ENCODE measurements around the gene UCK1.

UCK1 gene

GRCh38 chr9:131530920-131531832 is at the start of gene UCK1:
Gene UCK1, minus strand, starts transcription at chr9:131531263. Its CDS starts 89 bp downstream, at chr9:131531174.
- peak; percentile 58 for DNase-seq

- DNase-seq = no peak
Observed at GRCh38 chr9:131580358-131580757, 49.3 kb upstream of the UCK1 start.

GRCh38 chr9:131579789-131580211 is 48.7 kb upstream of the UCK1 start:
- no peak for DNase-seq

- DNase-seq = peak; percentile 43
Observed at GRCh38 chr9:131578731-131579504, 47.9 kb upstream of the UCK1 start.

- DNase-seq = no peak
Observed at GRCh38 chr9:131578021-131578420, 47.0 kb upstream of the UCK1 start.

- DNase-seq = no peak
Observed at GRCh38 chr9:131577005-131578000, 46.2 kb upstream of the UCK1 start.

- no peak for DNase-seq
Observed at GRCh38 chr9:131575946-131576853, 45.1 kb upstream of the UCK1 start.

GRCh38 chr9:131574730-131575640 is 43.9 kb upstream of the UCK1 start:
- DNase-seq = no peak

GRCh38 chr9:131567910-131568309 is 36.8 kb upstream of the UCK1 start:
- no peak for DNase-seq

- DNase-seq = no peak
Observed at GRCh38 chr9:131566158-131566557, 35.1 kb upstream of the UCK1 start.

- DNase-seq = no peak
Observed at GRCh38 chr9:131565369-131565768, 34.3 kb upstream of the UCK1 start.

- no peak for DNase-seq
Observed at GRCh38 chr9:131562032-131562959, 31.2 kb upstream of the UCK1 start.

GRCh38 chr9:131559421-131560000 is 28.4 kb upstream of the UCK1 start:
- no peak for DNase-seq

- DNase-seq = no peak
Observed at GRCh38 chr9:131557855-131558548, 26.9 kb upstream of the UCK1 start.

- DNase-seq = no peak
Observed at GRCh38 chr9:131555841-131556673, 25.0 kb upstream of the UCK1 start.

- DNase-seq = no peak
Observed at GRCh38 chr9:131554843-131555351, 23.8 kb upstream of the UCK1 start.

Data from CD4-positive, alpha-beta T cell treated with Interleukin-4 for 4 hours (primary cell).